Measurements from ENCODE around the gene CES3.
A peak's percentile ranks its signal among the peaks of the same experiment; 100 is the strongest.

CES3 gene

GRCh38 chr16:66996324-66996982 is 35.4 kb downstream of the CES3 start:
- Histone ChIP-seq H3K27me3 (ENCODE audit: insufficient read depth, low read length) (no peaks in the 10 kb centered on the region), H3K9me3 (ENCODE audit: low read length) (no peaks in the 10 kb centered on the region), H3K4me3 (ENCODE audit: low read depth, low read length, poor library complexity, severe bottlenecking) (no peak overlapping the region), H3K27ac (ENCODE audit: low read depth, low read length, poor library complexity, severe bottlenecking) (no peak overlapping the region), H4K20me1 (ENCODE audit: insufficient read depth, low read length) (no peaks in the 10 kb centered on the region), H3K9ac (ENCODE audit: low read length) (no peak overlapping the region), H3K4me1 (ENCODE audit: insufficient read depth, low read length, severe bottlenecking) (peaks cover 11% of the 10 kb centered on the region), H3K4me2 (ENCODE audit: low read length) (no peak overlapping the region), H2AFZ (ENCODE audit: low read length) (no peak overlapping the region), H3F3A (ENCODE audit: insufficient read depth, low read length) (no peaks in the 10 kb centered on the region), H3K36me3 (ENCODE audit: insufficient read depth, low read length) (no peaks in the 10 kb centered on the region), H3K79me2 (ENCODE audit: insufficient read depth, low read length) (no peaks in the 10 kb centered on the region), H3K9me2 (ENCODE audit: low read depth, low read length) (no peaks in the 10 kb centered on the region)
- TF ChIP-seq EZH2 (IDR thresholded peaks at IDR 0.05; ENCODE audit: borderline replicate concordance, low read length) (no peak), CTCF (IDR thresholded peaks at IDR 0.05; ENCODE audit: low read length) (no peak)

- Histone ChIP-seq H3F3A (ENCODE audit: insufficient read depth, low read length) (no peaks in the 10 kb centered on the region), H3K4me1 (ENCODE audit: insufficient read depth, low read length, severe bottlenecking) (peaks cover 12% of the 10 kb centered on the region), H3K27me3 (ENCODE audit: insufficient read depth, low read length) (no peaks in the 10 kb centered on the region), H3K9me2 (ENCODE audit: low read depth, low read length) (no peaks in the 10 kb centered on the region), H3K79me2 (ENCODE audit: insufficient read depth, low read length) (no peaks in the 10 kb centered on the region), H2AFZ (ENCODE audit: low read length) (no peak overlapping the region), H4K20me1 (ENCODE audit: insufficient read depth, low read length) (no peaks in the 10 kb centered on the region), H3K4me3 (ENCODE audit: low read depth, low read length, poor library complexity, severe bottlenecking) (no peak overlapping the region), H3K36me3 (ENCODE audit: insufficient read depth, low read length) (no peaks in the 10 kb centered on the region), H3K4me2 (ENCODE audit: low read length) (no peak overlapping the region), H3K27ac (ENCODE audit: low read depth, low read length, poor library complexity, severe bottlenecking) (no peak overlapping the region), H3K9ac (ENCODE audit: low read length) (no peak overlapping the region), H3K9me3 (ENCODE audit: low read length) (no peaks in the 10 kb centered on the region)
- no peak for TF ChIP-seq CTCF (IDR thresholded peaks at IDR 0.05; ENCODE audit: low read length)
- no peak for TF ChIP-seq EZH2 (IDR thresholded peaks at IDR 0.05; ENCODE audit: borderline replicate concordance, low read length)
Observed at GRCh38 chr16:66996983-66997358, 35.9 kb downstream of the CES3 start.

GRCh38 chr16:67000384-67001351 is 39.6 kb downstream of the CES3 start:
- Histone ChIP-seq H4K20me1 (ENCODE audit: insufficient read depth, low read length) (no peaks in the 10 kb centered on the region), H3K9me3 (ENCODE audit: low read length) (no peaks in the 10 kb centered on the region), H3K9me2 (ENCODE audit: low read depth, low read length) (no peaks in the 10 kb centered on the region), H3K27me3 (ENCODE audit: insufficient read depth, low read length) (no peaks in the 10 kb centered on the region), H3K36me3 (ENCODE audit: insufficient read depth, low read length) (no peaks in the 10 kb centered on the region), H3K27ac (ENCODE audit: low read depth, low read length, poor library complexity, severe bottlenecking) (no peak overlapping the region), H3F3A (ENCODE audit: insufficient read depth, low read length) (no peaks in the 10 kb centered on the region), H2AFZ (ENCODE audit: low read length) (no peak overlapping the region), H3K4me2 (ENCODE audit: low read length) (peak overlapping the region; percentile 79), H3K4me3 (ENCODE audit: low read depth, low read length, poor library complexity, severe bottlenecking) (peak overlapping the region; percentile 68), H3K4me1 (ENCODE audit: insufficient read depth, low read length, severe bottlenecking) (peaks cover 12% of the 10 kb centered on the region), H3K79me2 (ENCODE audit: insufficient read depth, low read length) (no peaks in the 10 kb centered on the region), H3K9ac (ENCODE audit: low read length) (peak overlapping the region; percentile 55)
- TF ChIP-seq CTCF (IDR thresholded peaks at IDR 0.05; ENCODE audit: low read length): no peak
- no peak for TF ChIP-seq EZH2 (IDR thresholded peaks at IDR 0.05; ENCODE audit: borderline replicate concordance, low read length)
